Body of pancreas (tissue), 4 donors: ENCODE results near the gene MCRS1.

Experiments used
- POLR2A ChIP-seq, 3 donors: fragments of 450-650 bp; IDR thresholded peaks; one replicate each; pipeline ENCODE4 v1.6.1; 2016; ENCODE audit warnings: antibody characterized with exemption in 3 of 3, mild to moderate bottlenecking in 2 of 3
- TF ChIP-seq, protein P1 (sequence below), 7 experiments: fragments of 450-650 bp in 4 of 7; fragments of 200-600 bp in 3 of 7; sonication (generic) in 3 of 7; IDR thresholded peaks; one replicate each; pipeline ENCODE4 v1.5.1; 2016 to 2019; ENCODE audit warnings: antibody characterized with exemption in 7 of 7

DNA sequence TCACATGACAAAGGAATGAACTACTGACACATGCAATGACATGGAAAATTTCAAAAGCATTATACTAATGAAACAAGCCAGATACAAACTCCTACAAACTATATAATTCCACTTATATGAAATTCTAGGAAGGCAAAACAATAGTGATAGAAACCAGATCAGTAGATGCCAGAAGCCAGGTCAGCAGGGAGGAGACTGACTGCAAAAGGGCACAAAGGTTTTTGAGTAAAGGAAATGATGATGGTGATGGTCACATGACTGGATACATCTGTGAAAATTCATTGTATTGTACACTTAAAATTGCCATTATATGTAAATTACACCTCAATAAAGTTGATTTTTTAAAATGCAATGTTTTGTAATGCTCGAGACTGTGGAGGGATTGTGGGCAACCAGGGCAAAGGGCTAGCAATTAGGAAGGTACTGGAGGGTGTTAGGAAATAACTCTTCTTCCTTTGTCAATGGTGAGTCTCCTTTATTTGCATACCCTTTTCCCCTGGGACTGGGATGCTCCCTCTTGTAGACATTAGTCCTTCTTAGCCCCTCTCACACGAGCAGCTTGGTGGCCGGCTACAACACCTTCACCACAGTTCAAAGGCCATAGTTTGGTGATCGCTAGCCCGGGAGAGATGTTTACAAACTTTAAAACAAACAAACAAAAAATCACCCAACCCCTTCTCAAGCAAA, 48.7 kb upstream of the MCRS1 start:
- TF ChIP-seq POLR2A (IDR thresholded peaks at IDR 0.05) = no peak
- TF ChIP-seq, protein P1, sequence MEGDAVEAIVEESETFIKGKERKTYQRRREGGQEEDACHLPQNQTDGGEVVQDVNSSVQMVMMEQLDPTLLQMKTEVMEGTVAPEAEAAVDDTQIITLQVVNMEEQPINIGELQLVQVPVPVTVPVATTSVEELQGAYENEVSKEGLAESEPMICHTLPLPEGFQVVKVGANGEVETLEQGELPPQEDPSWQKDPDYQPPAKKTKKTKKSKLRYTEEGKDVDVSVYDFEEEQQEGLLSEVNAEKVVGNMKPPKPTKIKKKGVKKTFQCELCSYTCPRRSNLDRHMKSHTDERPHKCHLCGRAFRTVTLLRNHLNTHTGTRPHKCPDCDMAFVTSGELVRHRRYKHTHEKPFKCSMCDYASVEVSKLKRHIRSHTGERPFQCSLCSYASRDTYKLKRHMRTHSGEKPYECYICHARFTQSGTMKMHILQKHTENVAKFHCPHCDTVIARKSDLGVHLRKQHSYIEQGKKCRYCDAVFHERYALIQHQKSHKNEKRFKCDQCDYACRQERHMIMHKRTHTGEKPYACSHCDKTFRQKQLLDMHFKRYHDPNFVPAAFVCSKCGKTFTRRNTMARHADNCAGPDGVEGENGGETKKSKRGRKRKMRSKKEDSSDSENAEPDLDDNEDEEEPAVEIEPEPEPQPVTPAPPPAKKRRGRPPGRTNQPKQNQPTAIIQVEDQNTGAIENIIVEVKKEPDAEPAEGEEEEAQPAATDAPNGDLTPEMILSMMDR (IDR thresholded peaks at IDR 0.05) = no peak
